GM21360 (cell line): Measurements from ENCODE around the gene KIF11.
"Not testable (repeated sequence)": the region's sequence is repeated elsewhere in the genome, so short reads cannot be mapped to it uniquely, and the experiment has no call there.

ENCODE experiments used
- ATAC-seq: cut with Tn5 transposase; IDR thresholded peaks from one replicate; pipeline ENCODE4 v1.9.1; 2021; ENCODE audit warnings: mild to moderate bottlenecking, moderate library complexity; ENCODE audit not compliant: unreplicated experiment

The KIF11 gene

DNA sequence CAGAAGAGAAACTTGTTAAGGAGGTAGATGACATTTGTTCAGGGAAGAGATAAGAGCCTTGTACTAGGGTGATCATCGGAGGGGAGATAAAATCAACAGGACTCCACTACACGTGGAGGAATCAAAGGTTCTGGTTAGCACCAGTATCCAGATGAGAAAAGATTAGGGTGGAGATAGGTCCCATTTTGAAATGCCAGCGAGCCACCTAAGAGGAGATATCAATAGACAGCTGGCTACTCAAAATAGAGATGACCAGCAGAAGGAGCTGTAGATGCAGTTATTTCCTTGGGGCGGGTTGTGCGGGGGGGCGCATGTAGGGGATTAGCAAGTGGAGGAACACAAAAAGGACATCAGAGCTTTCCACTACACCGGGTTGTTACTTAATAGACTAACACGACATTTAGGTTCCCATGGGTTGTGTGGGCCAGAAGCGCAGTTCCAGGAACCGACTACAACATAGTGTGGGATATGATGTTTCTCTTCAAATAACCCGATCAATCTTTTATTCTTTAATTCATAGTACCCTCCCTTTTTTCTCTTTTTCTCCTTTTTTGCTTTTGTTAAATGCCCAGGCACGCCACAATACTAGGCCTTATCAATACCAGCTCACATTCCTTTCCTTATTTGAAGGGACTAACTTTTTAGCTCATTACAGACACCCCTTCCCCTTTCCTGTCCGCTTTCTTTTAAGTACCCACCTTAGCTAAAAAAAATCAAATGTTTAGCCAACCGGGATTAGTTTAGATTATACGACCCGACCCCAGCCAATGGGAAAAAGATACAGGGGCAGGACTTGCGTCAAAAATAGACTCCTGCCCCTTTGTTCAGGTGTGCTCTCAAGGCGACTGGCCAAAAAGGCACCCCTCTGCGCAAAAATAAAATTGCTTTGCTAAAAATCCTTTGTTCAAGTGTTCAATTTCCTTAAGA lies 2.0 kb upstream of the KIF11 start:
- ATAC-seq = peak; percentile 5

DNA sequence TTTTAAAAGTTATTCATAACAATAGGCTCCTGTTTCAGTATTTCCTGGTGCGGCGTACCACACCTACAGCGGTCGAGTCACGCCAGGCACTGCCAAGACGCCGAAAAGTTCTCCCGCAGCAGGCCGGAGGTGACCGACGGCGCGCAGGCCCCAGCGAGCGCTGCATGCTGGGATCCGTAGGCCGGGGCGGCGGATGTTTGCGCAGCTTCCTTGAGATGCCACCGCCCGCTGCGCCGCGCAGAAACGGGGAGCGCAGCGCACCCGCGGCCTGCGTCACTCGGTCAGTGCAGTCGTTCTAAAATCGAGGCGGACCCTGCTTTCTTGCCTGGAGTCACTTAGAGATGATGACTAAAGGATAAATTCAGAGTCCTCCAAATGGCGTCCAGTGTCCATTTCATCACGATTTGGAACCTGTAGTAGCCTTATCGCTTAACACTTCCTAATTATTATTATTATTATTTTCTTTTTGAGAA lies 1.3 kb upstream of the KIF11 start:
- peak; percentile 72 for ATAC-seq

DNA sequence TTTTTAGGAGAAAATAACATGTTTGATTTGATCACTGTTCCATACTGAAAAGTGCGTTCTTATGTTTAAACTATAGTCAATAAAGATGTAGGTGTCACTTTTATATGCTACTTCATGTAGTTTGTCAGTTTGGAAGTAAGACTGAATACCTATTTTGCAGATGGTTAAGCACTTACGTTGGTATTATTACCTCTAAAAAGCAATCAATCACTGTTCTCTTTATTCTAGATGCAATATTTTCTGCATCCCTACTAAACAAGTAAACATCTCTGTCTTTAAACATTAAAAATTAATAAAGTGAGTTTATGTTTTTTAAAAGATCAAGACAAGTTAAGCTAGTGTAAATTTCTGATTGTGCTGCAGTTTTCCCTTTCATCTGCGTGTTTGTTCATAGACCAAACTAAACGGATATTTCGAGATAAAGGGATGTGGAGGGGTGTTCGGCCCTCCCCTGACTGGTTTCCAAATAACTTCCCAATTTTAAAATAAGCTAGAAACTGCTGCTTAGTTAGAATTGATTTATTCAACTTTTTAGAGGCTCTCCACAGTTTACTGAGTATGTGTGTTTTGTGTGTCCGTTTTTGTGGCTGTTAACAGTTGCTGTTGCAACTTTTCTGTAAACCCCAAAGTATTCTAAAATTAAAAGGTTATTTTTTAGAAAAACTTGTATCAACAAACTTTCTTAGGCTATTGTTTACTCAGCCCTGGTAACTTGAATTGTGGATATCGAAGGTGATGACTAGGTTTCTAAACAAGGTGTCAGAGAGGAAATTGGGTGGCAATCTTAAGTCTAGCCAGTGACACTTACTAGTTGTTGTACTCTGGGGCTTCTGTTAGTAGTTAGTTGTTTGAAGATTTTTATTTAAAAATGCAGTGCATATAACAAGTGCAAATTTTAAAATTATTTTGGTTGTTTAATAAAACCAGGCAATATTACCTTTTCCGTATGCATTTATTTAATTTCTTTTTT lies 974 bp downstream of the KIF11 start:
- ATAC-seq = no peak

DNA sequence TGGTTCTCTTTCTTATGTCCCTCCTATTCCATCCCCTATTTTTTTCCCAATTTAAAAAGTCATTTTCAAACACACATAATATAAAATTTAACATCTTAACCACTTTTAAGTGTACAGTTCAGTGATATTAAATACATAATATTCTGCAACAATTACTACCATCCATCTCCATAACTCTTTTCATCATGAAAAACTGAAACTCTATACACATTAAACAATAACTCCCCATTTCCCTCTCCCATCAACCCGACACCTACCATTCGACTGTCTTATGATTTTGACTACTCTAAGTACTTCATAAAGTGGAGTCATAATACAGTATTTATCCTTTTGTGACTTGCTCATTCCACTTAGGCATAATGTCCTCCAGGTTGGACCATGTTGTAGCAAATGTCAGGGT lies 2.6 kb downstream of the KIF11 start:
- ATAC-seq = no peak

DNA sequence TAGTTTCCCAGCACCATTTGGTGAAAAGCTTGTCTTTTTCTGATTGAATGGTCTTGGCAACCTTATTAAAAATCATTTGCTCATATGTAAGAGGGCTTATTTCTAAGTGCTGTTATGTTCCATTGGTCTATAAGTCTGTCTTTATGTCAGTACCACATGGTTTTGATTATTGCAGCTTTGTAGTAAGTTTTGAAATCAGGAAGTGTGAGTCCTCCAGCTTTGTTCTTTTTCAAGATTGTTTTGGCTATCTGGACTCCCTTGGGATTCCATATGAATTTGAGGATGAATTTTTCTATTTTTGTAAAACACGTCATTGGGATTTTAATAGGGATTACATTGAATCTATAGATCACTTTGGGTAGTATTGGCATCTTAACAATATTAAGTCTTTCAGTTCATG lies 5.4 kb downstream of the KIF11 start:
- no peak for ATAC-seq

DNA sequence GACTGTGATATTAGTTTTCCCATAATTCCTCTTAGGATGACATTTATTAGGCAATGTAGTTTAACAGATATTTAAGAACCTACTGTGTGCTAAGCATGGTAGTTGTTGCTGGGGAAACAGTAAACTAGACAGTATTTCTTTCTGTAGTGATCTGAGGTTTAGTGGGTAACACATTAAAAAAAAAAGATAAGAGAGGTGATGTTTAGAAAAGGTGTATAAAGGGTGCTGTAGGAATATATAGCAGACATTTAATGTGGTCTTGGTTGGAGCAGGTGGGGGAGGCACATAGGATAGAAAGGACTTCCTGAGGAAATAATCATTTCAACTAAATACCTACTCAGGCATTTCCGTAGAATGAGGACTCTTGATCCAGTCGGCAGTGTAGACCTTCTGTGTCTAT lies 11.9 kb downstream of the KIF11 start:
- ATAC-seq = no peak

DNA sequence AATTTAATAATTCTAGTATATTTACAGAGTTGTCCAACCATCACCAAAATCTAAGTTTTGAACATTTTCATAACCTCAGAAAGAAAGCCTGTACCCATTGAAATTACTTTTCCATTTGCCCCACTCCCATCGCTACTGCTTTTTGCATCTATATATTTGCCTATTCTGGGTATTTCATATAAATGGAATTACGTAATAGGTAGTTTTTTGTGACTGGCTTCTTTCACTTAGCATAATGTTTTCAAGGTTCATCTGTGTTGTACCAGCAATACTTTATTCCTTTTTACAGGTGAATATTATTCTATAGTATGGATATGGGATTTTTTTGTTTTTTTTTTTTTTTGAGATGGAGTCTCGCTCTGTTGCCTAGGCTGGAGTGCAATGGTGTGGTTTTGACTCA lies 22.6 kb downstream of the KIF11 start:
- no peak for ATAC-seq

DNA sequence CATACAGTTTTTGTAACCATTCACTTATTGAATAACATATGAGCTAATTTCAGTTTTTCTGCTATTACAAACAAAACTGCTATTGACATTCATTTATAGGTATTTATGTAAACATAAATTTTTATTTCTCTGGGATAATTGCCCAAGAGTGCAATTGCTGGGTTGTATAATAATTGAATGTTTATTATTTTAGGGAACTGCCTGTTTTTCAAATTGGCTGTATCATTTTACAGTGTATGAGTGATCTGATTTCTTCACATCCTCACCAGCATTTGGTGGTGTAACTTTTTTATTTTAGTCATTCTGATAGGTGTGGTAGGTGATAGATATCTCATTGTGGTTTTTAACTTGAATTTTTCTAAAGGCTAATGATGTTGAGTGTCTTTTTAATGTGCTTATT lies 26.4 kb downstream of the KIF11 start:
- no peak for ATAC-seq

DNA sequence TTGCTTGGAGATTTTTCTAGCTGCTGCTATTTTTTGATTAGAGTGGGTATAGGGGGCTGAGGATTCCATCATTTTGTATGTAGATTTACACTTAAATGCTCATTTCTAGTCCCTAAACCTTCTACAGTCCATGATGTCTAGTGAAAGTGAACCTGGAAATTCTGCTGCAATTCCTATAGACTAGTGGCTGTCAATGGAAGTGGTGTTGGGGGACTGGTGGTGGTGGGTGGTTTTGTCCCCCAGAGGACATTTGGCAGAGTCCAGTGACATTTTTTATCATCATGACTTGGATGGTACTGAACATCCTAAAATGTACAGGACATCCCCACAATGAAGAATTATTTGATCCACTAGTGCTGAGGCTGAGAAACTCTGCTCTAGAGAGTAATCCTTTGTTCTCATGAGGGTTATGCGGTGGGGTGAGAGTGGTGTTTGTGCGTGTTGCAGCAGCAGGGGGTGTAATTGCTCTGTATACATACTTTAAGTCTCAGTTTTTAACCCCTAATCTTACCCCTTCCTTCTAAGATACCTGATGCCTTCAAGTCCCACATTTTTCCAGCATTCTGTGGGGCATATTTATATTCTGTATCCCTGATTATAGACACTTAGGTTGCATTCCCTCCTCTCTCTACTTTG lies 35.0 kb downstream of the KIF11 start:
- ATAC-seq = no peak

DNA sequence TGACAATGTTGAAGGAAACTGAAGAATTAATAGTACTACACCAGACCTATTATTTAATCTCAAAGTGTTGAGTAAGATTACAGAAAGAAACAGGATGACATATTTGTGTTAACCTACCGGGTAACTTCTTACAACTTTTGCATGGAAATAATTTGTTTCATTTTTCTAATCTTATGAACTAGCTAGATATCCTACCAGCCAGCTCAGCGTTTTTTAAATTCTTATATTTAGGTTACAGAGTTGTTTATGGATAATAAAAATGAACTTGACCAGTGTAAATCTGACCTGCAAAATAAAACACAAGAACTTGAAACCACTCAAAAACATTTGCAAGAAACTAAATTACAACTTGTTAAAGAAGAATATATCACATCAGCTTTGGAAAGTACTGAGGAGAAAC lies 37.0 kb downstream of the KIF11 start:
- no peak for ATAC-seq

DNA sequence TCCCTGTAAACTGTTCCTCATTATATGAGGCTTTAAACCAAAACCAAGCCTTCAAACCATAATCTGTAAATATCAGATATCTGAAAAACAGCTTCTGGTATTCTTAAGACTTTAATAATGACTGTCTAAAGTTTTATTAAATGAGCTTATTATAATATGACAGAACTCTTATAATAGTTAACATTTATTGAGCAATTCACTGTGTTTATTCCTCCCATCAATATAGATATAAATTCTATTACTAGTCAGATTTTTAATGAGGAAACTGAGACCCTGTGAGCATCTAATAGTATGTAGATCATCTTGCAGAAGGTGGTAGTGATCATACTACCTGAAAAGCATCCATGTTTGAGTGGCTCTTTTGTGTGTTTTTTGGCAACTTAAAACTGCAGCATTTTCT lies 45.1 kb downstream of the KIF11 start:
- ATAC-seq = no peak

DNA sequence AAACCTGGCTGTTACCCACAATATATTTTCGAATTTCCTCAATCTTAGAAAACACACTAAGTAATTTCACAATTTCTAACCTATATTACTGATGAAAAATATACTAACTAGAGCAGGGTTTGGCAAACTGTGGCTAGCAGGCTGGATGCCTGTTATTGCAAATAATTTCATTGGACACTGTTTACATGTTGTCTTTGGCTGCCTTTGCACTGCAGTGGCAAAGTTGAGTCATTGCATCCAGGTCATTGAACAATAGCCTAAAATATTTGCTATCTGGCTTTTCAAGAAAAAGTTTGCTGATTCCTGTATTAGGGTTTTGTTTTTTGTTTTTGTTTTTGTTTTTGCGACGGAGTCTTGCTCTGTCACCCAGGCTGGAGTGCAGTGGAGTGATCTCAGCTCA lies 47.2 kb downstream of the KIF11 start:
- no peak for ATAC-seq

DNA sequence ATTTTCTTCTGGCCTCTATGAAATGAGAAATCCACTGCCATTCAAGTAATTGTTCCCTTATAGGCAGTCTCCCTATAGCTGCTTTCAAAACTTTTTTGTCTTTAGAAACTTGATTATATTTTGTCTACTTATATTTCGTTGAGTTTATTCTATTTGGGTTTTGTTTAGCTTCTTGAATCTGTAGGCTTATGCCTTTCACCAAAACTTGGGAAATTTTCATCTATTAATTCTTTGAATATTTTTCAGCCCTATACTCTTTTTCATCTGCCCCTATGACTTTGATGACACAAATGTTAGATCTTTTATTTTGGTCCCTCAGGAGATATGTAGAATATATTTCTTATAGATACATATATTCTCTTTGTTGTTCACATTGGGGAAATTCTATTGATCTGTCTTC lies 48.6 kb downstream of the KIF11 start:
- ATAC-seq = no peak

DNA sequence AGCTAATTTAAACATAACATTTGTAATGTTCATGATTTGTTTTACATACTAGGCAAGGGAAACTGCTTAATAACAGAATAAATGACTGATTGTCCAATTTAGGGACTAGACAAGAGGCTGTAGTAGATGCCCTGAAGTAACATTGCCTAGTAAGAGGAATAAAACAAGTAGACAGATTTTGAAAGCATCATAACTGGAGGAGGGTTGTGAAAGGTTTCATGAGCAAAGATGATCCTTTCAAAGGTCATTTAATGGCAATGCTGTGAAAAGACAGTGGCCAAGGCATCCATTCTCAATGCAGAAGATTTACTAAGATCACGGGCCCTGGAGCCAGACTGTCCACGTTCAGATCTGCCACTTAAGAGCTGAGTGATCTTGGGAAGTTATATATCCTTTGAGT lies 52.0 kb downstream of the KIF11 start:
- ATAC-seq = no peak

DNA sequence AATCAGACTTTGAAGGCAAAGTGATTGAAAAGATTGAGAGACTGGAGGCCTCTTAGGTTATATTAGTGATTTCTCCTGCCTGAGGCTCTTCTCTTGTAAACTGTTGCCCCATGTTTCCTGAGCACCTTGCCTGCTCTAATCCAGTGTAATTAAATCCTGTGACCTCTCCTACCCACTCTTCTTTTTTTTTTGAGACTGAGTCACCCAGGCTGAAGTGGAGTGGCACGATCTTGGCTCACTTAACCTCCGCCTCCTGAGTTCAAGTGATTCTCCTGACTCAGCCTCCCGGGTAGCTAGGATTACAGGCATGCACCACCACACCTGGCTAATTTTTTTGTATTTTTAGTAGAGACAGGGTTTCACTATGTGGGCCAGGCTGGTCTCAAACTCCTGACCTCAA lies 57.9 kb downstream of the KIF11 start:
- ATAC-seq = not testable (repeated sequence)

DNA sequence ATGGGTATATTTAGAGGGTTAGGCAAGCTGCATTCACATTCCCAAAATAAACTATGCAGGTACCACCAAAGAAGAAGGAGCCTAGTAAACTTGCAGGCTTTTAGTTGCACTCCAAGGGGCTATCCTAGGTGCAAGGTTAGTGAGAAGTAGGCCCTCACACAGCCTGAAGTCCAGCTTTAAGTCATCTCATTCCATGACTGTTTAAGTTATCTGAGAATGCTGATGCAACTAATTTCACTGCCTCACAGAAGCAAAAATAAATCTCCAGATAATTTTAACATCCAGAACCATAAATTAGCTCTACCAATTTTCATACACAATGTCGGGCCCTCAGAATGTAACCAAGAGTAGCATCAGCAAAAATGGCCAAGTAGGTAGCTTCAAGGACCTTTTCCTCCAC lies 62.5 kb downstream of the KIF11 start:
- ATAC-seq = no peak

DNA sequence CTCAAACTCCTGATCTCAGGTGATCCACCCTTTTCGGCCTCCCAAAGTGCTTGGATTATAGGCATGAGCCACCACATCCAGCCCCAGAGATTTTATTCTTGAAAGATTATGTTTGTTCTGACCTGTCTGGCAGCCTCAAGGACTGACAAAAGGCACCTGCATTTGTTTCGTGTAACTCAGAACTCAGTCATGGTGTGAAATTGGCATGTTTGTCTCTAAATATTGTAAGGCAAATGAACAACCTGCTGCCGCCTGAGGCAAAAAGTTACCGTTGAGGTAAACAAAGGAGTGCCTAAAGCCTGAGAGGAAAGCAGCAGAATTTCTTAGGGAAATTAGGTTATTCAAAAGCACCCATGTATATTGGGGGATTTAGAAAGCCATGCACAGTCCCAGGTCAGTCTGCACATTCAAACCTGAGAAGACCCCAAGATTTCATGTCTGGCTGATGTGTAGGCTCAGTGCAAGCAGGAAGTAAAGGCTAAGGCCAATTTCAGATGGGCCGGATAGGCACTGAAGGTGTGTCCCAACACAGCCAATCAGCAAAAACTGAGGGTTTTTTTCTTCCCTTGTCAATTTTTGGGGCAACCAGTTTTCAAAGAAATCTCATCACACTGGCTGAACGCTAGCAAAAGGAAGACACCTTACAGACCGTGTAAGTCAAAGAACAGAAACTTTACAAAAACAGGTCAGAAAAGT lies 63.5 kb downstream of the KIF11 start:
- ATAC-seq = no peak

DNA sequence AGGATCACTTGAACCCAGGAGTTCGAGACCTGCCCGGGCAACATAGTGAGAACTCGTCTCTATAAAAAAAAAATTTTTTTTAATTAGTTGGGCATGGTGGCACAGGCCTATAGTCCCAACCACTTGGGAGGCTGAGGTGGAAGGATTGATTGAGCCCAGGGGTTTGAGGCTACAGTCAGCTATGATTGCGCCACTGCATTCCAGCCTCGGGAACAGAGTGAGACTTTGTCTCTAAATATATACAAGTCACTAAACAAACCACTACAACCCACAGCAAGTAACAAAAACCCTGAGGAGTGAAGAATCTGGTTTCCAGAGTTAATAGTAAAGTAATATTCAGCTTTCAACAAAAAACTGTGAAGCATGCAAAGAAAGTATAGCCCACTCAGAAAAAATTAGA lies 64.1 kb downstream of the KIF11 start:
- ATAC-seq = no peak

DNA sequence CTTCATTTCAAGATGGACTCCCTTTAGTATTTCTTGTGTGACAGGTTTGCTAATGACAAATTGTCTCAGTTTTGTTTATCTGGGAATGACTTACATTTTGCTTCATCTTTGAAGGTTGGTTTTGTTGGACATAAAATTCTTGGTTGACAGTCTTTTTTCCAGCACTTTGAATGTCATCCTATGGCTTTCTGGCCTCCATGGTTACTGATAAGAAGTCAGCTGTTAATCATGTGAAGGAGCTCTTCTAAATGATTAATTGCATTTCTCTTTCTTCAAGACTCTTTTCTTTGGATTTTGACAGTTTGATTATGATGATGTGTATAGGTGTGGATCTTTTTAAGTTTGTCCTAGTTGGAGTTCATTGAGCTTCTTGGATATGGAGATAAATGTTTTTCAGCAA lies 69.9 kb downstream of the KIF11 start:
- no peak for ATAC-seq

DNA sequence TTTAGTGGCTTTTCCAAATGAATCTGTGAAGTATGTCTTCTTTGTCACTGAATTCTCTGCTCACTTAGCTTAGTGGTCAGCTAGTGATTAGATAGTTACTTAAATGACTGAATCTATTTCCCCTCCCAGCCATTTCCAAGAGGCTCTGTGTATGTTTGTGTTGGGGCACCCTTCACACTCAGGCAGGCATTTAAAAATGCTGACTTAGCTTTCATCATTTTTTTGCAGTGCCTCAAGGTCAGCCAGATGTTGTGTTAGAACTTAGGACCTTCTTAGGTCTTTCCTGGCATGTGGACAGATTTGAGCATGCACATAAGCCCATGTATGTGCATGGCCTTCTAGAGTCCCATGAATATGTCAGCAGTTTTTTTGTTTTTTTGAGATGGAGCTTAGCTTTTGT lies 71.4 kb downstream of the KIF11 start:
- no peak for ATAC-seq

DNA sequence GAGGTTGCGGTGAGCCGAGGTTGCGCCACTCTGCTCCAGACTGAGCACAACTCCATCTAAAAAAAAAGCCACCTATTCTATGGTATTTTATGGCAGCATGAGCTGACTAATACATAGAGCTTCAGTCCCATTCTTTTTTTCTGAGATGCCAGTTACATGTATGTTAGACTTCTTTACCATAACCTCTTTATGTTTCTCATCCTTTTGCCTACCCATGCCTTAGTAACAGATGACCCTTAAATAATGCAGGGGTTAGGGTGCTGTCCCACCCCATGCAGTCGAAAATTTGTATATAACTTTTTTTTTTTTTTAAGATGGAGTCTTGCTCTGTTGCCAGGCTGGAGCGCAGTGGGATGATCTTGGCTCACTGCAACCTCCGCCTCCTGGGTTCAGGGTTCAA lies 74.1 kb downstream of the KIF11 start:
- ATAC-seq = no peak
